Neural cell (in vitro differentiated cells): ENCODE results near the gene PTPRS. TPM values are rescaled to one million over a fixed set of nuclear protein-coding genes. Genes with fewer than 3 reads are reported as not detected.

ENCODE experiments used
- H2AFZ ChIP-seq: fragments of 200-600, 300-800 bp; sonication (generic), shearing (Covaris generic); 2 replicates; pipeline ENCODE4 v1.6.0; 2014; ENCODE audit warnings: low read depth, mild to moderate bottlenecking, antibody characterized with exemption, low read length, moderate library complexity
- H3F3A ChIP-seq: fragments of 200-600 bp; shearing (Covaris generic); 2 replicates; pipeline ENCODE4 v1.6.1; 2016; ENCODE audit warnings: mild to moderate bottlenecking, moderate library complexity, mixed read lengths, antibody characterized with exemption, low read length; ENCODE audit not compliant: insufficient read depth, poor library complexity, severe bottlenecking
- H3K27ac ChIP-seq: fragments of 200-600, 300-800 bp; sonication (generic), shearing (Covaris generic); 2 replicates; pipeline ENCODE4 v1.5.1; 2014; ENCODE audit warnings: mild to moderate bottlenecking, low read length, moderate library complexity
- H3K27me3 ChIP-seq: fragments of 300-800, 200-600 bp; sonication (generic), shearing (Covaris generic); 2 replicates; pipeline ENCODE4 v1.6.0; 2014; ENCODE audit warnings: mild to moderate bottlenecking, low read depth, low read length, moderate library complexity; ENCODE audit not compliant: insufficient read depth
- H3K36me3 ChIP-seq: fragments of 300-800, 200-600 bp; sonication (generic), shearing (Covaris generic); 2 replicates; pipeline ENCODE4 v1.5.1; 2014; ENCODE audit warnings: mild to moderate bottlenecking, antibody characterized with exemption, low read length, moderate library complexity; ENCODE audit not compliant: insufficient read depth
- H3K4me2 ChIP-seq: fragments of 300-800, 200-600 bp; sonication (generic), shearing (Covaris generic); 2 replicates; pipeline ENCODE4 v1.6.0; 2014; ENCODE audit warnings: mild to moderate bottlenecking, low read length
- H3K4me3 ChIP-seq: fragments of 300-800, 200-600 bp; sonication (generic), shearing (Covaris generic); 2 replicates; pipeline ENCODE4 v1.5.1; 2014; ENCODE audit warnings: mild to moderate bottlenecking, low read length, moderate library complexity
- H3K79me2 ChIP-seq: fragments of 200-600 bp; shearing (Covaris generic); replicated peaks from 2 replicates; pipeline ENCODE4 v1.6.0; 2014; ENCODE audit warnings: mild to moderate bottlenecking, low read length, moderate library complexity; ENCODE audit not compliant: insufficient read depth
- H3K9ac ChIP-seq: fragments of 300-800, 200-600 bp; sonication (generic), shearing (Covaris generic); 2 replicates; pipeline ENCODE4 v1.6.1; 2016; ENCODE audit warnings: mild to moderate bottlenecking, low read length, mixed read lengths
- H3K9me2 ChIP-seq: fragments of 200-600 bp; shearing (Covaris generic); 2 replicates; pipeline ENCODE4 v1.6.1; 2016; ENCODE audit warnings: mild to moderate bottlenecking, low read length, mixed read lengths; ENCODE audit not compliant: insufficient read depth
- H3K9me3 ChIP-seq: fragments of 200-600, 300-800 bp; sonication (generic), shearing (Covaris generic); 2 replicates; pipeline ENCODE4 v1.6.1; 2016; ENCODE audit warnings: mild to moderate bottlenecking, mixed run types, low read length, moderate library complexity, mixed read lengths
- H4K20me1 ChIP-seq: fragments of 200-600 bp; shearing (Covaris generic); 2 replicates; pipeline ENCODE4 v1.6.1; 2016; ENCODE audit warnings: mild to moderate bottlenecking, mixed run types; ENCODE audit not compliant: insufficient read depth
- CTCF ChIP-seq: fragments of 450-650 bp; IDR thresholded peaks from 2 replicates; pipeline ENCODE4 v1.5.1; 2014; ENCODE audit warnings: antibody characterized with exemption, mild to moderate bottlenecking, moderate library complexity; ENCODE audit not compliant: poor library complexity, severe bottlenecking
- EP300 ChIP-seq: fragments of 450-650 bp; conservative IDR thresholded peaks from 2 replicates; pipeline ENCODE4 v1.6.1; 2014; ENCODE audit warnings: antibody characterized with exemption, mild to moderate bottlenecking, moderate library complexity; ENCODE audit not compliant: poor library complexity, severe bottlenecking
- EZH2 ChIP-seq: fragments of 200-600, 300-800 bp; shearing (Covaris generic), sonication (generic); IDR thresholded peaks from 2 replicates; pipeline ENCODE4 v1.6.1; 2014; ENCODE audit warnings: antibody characterized with exemption, low read length, borderline replicate concordance, mild to moderate bottlenecking; ENCODE audit not compliant: insufficient read depth, poor library complexity, severe bottlenecking
- MXI1 ChIP-seq: fragments of 450-650 bp; conservative IDR thresholded peaks from 2 replicates; pipeline ENCODE4 v1.6.1; 2014; ENCODE audit warnings: antibody characterized with exemption, mild to moderate bottlenecking; ENCODE audit not compliant: poor library complexity, severe bottlenecking
- POLR2AphosphoS5 ChIP-seq: IDR thresholded peaks from 2 replicates; pipeline ENCODE4 v1.6.1; 2012
- RAD21 ChIP-seq: fragments of 450-650 bp; conservative IDR thresholded peaks from 2 replicates; pipeline ENCODE4 v1.6.1; 2014; ENCODE audit warnings: antibody characterized with exemption, mild to moderate bottlenecking, moderate library complexity
- SMC3 ChIP-seq: fragments of 450-650 bp; conservative IDR thresholded peaks from 2 replicates; pipeline ENCODE4 v1.6.1; 2014; ENCODE audit warnings: antibody characterized with exemption, mild to moderate bottlenecking, moderate library complexity; ENCODE audit not compliant: poor library complexity
- TAF1 ChIP-seq: IDR thresholded peaks from 2 replicates; pipeline ENCODE4 v1.6.1; 2012; ENCODE audit warnings: low read depth
- polyA plus RNA-seq: library from polyadenylated mRNA; depleted of rRNA; stranded (reverse); fragments of >200 nt; gene quantifications from 2 replicates; pipeline ENCODE4 v1.2.3, GENCODE V29; 2014
- TF ChIP-seq, protein P1 (sequence below): IDR thresholded peaks from 2 replicates; pipeline ENCODE4 v1.6.1; 2012; ENCODE audit warnings: borderline replicate concordance

Gene PTPRS
- polyA plus RNA-seq, 1 donor from 2014 or later, result 121 TPM

- Histone ChIP-seq H3K27me3 (no peaks in the 10 kb centered on the region), H3K36me3 (no peaks in the 10 kb centered on the region), H3K27ac (peak overlapping the region; percentile 97), H3K4me3 (peak overlapping the region; percentile 98), H3K9ac (peak overlapping the region; percentile 99), H2AFZ (no peak overlapping the region), H3F3A (no peaks in the 10 kb centered on the region), H3K4me2 (peak overlapping the region; percentile 84), H3K79me2 (peaks cover 56% of the 10 kb centered on the region), H3K9me2 (no peaks in the 10 kb centered on the region), H3K9me3 (no peaks in the 10 kb centered on the region), H4K20me1 (peaks cover 18% of the 10 kb centered on the region)
- TF ChIP-seq MXI1 (no peak), EZH2 (no peak), CTCF (peak; percentile 30), EP300 (peak; percentile 13), TAF1 (no peak), POLR2AphosphoS5 (peak; percentile 74), RAD21 (no peak), SMC3 (no peak)
- TF ChIP-seq, protein P1, sequence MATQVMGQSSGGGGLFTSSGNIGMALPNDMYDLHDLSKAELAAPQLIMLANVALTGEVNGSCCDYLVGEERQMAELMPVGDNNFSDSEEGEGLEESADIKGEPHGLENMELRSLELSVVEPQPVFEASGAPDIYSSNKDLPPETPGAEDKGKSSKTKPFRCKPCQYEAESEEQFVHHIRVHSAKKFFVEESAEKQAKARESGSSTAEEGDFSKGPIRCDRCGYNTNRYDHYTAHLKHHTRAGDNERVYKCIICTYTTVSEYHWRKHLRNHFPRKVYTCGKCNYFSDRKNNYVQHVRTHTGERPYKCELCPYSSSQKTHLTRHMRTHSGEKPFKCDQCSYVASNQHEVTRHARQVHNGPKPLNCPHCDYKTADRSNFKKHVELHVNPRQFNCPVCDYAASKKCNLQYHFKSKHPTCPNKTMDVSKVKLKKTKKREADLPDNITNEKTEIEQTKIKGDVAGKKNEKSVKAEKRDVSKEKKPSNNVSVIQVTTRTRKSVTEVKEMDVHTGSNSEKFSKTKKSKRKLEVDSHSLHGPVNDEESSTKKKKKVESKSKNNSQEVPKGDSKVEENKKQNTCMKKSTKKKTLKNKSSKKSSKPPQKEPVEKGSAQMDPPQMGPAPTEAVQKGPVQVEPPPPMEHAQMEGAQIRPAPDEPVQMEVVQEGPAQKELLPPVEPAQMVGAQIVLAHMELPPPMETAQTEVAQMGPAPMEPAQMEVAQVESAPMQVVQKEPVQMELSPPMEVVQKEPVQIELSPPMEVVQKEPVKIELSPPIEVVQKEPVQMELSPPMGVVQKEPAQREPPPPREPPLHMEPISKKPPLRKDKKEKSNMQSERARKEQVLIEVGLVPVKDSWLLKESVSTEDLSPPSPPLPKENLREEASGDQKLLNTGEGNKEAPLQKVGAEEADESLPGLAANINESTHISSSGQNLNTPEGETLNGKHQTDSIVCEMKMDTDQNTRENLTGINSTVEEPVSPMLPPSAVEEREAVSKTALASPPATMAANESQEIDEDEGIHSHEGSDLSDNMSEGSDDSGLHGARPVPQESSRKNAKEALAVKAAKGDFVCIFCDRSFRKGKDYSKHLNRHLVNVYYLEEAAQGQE, result no peak
These were observed 1.2 kb downstream of the PTPRS start for GRCh38 chr19:5339198-5339949.

DNA sequence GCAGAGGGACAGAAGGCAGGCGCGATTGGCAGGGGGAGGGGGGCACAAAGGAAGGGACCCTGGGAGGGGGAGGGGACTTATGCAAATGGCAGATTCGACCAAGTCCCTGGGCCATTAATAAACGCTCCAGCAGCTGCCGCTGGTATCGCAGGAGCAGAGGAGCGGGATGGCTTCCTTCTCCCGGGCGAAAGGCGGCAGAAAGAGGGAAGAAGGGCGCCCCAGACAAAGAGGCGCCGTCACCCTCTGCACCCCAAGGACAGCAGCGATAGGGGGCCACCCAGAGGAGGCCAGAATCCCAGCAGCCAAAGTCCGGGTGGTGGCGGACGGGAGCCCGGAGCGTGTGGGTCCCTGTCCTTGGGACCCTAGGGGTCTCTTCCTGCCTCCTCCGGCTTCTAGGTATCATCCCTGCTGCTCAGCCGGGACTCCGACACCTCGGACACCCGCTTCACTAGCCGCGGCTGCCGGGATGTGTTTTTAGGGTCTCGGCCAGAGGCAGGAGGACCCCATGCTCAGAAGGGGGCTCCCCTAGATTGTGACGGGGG lies 1.9 kb downstream of the PTPRS start:
- Histone ChIP-seq H3K9ac (peak overlapping the region; percentile 99), H3K4me3 (peak overlapping the region; percentile 98), H3K79me2 (peaks cover 62% of the 10 kb centered on the region), H3K4me2 (peak overlapping the region; percentile 84), H3K36me3 (no peaks in the 10 kb centered on the region), H4K20me1 (peaks cover 25% of the 10 kb centered on the region), H3K9me2 (no peaks in the 10 kb centered on the region), H3K27ac (peak overlapping the region; percentile 97), H3K9me3 (no peaks in the 10 kb centered on the region), H2AFZ (no peak overlapping the region), H3F3A (no peaks in the 10 kb centered on the region), H3K27me3 (no peaks in the 10 kb centered on the region)
- TF ChIP-seq RAD21 (peak; percentile 56), CTCF (peak; percentile 35), EP300 (no peak), SMC3 (peak; percentile 60), MXI1 (peak; percentile 5), EZH2 (no peak), TAF1 (peak; percentile 74), POLR2AphosphoS5 (peak; percentile 82)
- TF ChIP-seq, protein P1, result peak; percentile 37
